ENCODE results near the gene MARVELD1. TPM values are rescaled to one million over a fixed set of nuclear protein-coding genes. Genes with fewer than 3 reads are reported as not detected.
A peak's percentile ranks its signal among the peaks of the same experiment; 100 is the strongest.

Gene MARVELD1
- total RNA-seq, 2 donors from 2014 or later, result 4.3 to 6.5 TPM

- intact Hi-C loops (cut with DNase I), result no loop called here
- no peak for TF ChIP-seq POLR2A (IDR thresholded peaks at IDR 0.05)
- no peak for TF ChIP-seq CTCF (IDR thresholded peaks at IDR 0.05)
- peak; percentile 13 for ATAC-seq
- H3K27ac ChIP-seq, result peak overlapping the region; percentile 90 to 95 (median 93)
- H3K36me3 ChIP-seq (replicated peaks in 1 of 2; ENCODE audit: insufficient read depth in 1 of 2, low read depth in 2 of 2), result no peaks in the 10 kb centered on the region
- no peaks in the 10 kb centered on the region for H3K27me3 ChIP-seq
- peaks cover 54% of the 10 kb centered on the region for H3K4me1 ChIP-seq
- peak overlapping the region; percentile 31 to 43 for H3K4me3 ChIP-seq
- WGBS, 2 donors, result 11 to 20% methylated on average over 7 to 14 of the region's 14 CpGs
- no peak for DNase-seq
- H3K9me3 ChIP-seq, result no peaks in the 10 kb centered on the region
These were observed 27.1 kb upstream of the MARVELD1 start for GRCh38 chr10:97686301-97686961.

DNA sequence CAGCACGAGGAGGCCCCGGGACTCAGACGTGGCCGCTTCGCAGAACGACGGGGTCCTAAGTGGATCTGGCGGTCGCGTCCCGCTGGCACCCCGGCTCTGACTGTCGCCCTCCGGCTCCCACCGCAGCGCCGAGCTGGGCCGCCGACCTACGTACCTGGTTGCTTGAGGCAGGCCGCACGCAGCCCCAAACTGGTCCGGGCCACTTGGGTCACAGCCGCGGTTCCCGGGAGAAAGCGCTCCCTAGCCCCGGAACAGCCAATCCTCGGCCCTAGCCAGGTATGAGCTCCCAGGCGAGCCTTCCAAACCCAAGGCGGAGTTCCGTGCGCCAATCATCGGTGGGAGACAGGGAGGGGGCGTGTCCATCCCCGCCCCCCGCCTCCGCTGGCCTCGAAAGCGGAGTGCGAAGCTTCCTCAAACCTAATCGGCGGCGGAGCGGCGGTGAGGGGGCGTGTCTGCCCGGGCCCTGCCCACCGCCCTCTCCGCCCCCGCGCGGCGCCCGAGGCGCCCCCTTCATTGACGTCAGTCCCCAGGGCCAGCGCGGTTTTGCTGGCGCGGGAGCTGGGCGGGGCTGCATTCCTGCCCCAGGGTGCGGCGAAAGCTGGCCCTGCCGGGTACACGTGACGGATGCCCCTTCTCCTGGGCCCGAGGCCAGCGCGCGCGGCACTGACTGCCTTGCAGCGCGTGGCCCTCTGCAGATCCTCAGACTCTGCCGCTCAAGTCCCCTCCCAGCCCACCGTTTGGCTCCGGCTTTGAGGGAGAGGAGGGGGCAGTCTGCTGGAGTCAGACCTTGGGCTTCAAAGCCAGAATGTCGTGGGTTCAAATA is 26.4 kb upstream of the MARVELD1 start, which contains the start of gene AVPI1:
Gene AVPI1 (minus strand): TSS at position 280 of the 823 bp plus-strand sequence. CDS start 7,336 bp downstream, outside the sequence.
- Histone ChIP-seq H3K4me1 (peaks cover 50% of the 10 kb centered on the region), H3K4me3 (peak within 1 kb of the TSS; percentile 31 to 43), H3K27ac (peak within 1 kb of the TSS; percentile 90 to 95 (median 93)), H3K9me3 (no peaks in the 10 kb centered on the region), H3K36me3 (replicated peaks in 1 of 2; ENCODE audit: insufficient read depth in 1 of 2, low read depth in 2 of 2) (no peaks in the 10 kb centered on the region), H3K27me3 (no peaks in the 10 kb centered on the region)
- DNase-seq (peak; percentile 97 to 99 (median 98)), ATAC-seq (peak; percentile 92)
- peak in 1 of 7 experiments; percentile 14 for TF ChIP-seq CTCF (IDR thresholded peaks at IDR 0.05)
- TF ChIP-seq POLR2A (IDR thresholded peaks at IDR 0.05), result peak; percentile 98 to 99 (median 98)
- intact Hi-C loops (cut with DNase I), result no loop called here
- WGBS, 2 donors, result 0% methylated on average over 9 to 78 of the region's 78 CpGs

DNA sequence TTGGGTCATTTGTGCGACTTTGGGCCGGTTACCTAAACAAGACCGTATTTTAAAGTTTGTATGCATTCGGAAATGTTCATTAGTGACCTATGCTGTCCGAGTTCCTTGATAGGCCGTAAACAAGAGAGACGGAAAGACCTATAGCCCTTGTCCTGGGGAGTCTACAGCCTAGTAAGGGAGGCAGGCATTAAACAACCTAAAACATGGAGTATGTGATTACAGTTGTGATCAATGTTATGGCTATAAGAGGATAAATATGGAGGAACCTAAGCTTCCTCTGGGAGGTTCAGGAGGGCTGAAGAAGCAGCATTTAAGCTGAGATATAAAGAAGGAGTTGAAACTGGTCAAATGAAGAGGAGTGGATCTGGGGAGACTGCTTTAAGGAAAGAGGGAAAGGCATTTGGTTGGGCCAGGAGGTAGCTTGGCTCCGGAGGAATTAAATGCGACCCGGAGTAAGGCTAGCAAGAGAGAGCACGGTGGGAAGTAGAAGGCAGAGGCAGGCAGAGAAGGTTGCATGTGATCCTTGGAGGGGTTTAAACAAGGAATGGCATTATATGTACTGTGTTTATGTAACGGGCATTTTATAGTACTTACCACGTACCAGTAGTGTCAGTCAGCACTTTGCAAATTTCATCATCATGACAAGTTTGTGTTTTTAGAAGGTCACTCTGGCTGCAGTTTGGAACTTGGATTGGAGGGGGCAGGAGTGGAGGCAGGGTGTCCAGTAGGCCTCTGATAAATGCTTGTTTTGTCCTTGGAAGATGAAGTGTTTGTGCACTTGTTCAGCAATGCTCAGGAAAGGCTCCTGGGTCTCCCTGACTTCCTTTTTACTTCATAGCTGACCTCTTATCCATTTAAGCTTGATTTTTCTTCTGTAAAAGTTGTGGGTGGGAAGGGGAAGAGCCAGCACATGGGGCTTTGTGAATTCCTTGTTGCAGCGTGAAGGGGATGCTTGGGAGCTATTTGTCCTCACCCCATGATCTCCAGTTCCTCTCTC is 25.4 kb upstream of the MARVELD1 start:
- peak in 2 of 4 donors; percentile 27 to 49 for DNase-seq
- Histone ChIP-seq H3K27me3 (no peaks in the 10 kb centered on the region), H3K9me3 (no peaks in the 10 kb centered on the region), H3K4me3 (no peak overlapping the region), H3K4me1 (peaks cover 50% of the 10 kb centered on the region), H3K36me3 (replicated peaks in 1 of 2; ENCODE audit: insufficient read depth in 1 of 2, low read depth in 2 of 2) (no peaks in the 10 kb centered on the region), H3K27ac (peak overlapping the region; percentile 55 to 95 (median 92))
- TF ChIP-seq POLR2A (IDR thresholded peaks at IDR 0.05), result peak in 1 of 3 donors; percentile 6
- no peak for TF ChIP-seq CTCF (IDR thresholded peaks at IDR 0.05)
- no peak for ATAC-seq
- intact Hi-C loops (cut with DNase I), result no loop called here
- WGBS, 2 donors, result 41 to 45% methylated on average over 14 of the region's 14 CpGs

DNA sequence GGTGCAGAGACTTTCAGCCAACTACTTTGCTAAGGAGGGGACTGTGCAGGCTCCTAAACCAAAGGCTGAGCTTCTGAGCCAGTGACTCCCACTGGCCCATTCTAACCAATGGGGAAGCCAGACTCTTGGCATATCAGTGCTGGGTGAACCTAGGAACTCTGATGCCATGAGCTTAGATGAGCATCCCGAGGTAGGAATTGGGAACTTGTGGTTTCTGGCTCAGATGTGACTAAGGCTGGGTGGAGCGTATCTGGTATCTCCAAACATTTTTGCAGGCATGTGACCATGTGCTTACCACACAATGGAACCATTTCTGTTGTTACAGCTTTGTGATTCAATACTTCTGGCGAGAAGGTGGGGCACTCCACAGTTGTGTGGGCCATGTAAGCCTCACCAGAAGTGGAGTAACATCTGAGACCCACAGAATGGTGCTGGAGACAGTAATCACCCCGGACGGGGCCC is 23.9 kb upstream of the MARVELD1 start:
- H3K4me3 ChIP-seq, result no peak overlapping the region
- H3K4me1 ChIP-seq, result peaks cover 35% of the 10 kb centered on the region
- ATAC-seq, result no peak
- 76 to 82% methylated on average over 5 of the region's 5 CpGs for WGBS, 2 donors
- no peaks in the 10 kb centered on the region for H3K9me3 ChIP-seq
- intact Hi-C loops (cut with DNase I), result no loop called here
- no peaks in the 10 kb centered on the region for H3K27me3 ChIP-seq
- no peaks in the 10 kb centered on the region for H3K36me3 ChIP-seq (replicated peaks in 1 of 2; ENCODE audit: insufficient read depth in 1 of 2, low read depth in 2 of 2)
- peak in 1 of 4 donors; percentile 67 for DNase-seq
- TF ChIP-seq POLR2A (IDR thresholded peaks at IDR 0.05), result no peak
- TF ChIP-seq CTCF (IDR thresholded peaks at IDR 0.05), result no peak
- peak overlapping the region in 1 of 4 donors; percentile 90 for H3K27ac ChIP-seq

All from body of pancreas (tissue), 4 donors.